NCI-H1105 (cell line): ENCODE data around the gene CERS6.
"Not testable (repeated sequence)": the region's sequence is repeated elsewhere in the genome, so short reads cannot be mapped to it uniquely, and the experiment has no call there.

Experiments
- DNase-seq: peaks from one replicate; lab custom pipeline; 2025; lab: John Stamatoyannopoulos, UW

Gene CERS6

GRCh38 chr2:168731616-168732015, 275.5 kb downstream of the CERS6 start:
- DNase-seq, result no peak

DNA sequence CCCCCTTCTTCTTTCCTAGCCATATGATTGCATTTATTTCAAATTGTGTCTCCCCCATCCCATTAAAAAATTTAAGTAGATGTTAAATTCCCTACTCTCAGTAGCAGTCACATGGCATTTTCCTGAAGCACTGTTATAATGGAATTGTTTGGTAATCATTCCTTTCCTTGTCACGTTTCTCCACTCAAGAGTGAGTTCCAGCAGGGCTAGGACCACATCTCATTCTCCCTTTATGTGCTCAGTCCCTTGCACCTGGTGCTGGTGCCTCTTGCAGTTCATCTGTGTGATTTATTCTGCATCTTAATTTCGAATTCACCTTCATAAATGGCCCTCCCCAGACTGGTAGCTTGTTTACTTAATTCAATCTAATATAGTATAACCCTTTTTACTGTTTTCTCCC, 276.0 kb downstream of the CERS6 start:
- DNase-seq, result no peak

DNA sequence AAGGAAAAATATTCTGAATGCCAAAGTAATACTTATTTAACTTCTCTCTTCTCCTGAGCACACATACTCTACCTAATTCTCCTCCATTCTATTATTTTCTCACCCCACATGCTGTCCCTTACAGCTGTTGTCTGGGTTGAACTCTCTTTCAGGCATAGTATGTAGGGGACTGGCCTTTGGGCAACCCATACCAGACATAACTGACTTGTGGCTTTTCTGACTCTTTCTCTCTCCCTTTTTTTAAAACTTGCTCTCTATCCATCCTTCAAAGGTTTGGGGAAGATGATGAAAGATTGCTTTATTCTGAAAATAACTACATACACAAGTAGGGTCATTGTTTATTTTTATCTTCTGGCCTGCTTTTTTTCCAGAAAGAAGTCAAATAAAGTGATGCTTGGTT, 276.4 kb downstream of the CERS6 start:
- DNase-seq, result no peak

- DNase-seq, result no peak
Measured at GRCh38 chr2:168734199-168734760, 278.2 kb downstream of the CERS6 start.

DNA sequence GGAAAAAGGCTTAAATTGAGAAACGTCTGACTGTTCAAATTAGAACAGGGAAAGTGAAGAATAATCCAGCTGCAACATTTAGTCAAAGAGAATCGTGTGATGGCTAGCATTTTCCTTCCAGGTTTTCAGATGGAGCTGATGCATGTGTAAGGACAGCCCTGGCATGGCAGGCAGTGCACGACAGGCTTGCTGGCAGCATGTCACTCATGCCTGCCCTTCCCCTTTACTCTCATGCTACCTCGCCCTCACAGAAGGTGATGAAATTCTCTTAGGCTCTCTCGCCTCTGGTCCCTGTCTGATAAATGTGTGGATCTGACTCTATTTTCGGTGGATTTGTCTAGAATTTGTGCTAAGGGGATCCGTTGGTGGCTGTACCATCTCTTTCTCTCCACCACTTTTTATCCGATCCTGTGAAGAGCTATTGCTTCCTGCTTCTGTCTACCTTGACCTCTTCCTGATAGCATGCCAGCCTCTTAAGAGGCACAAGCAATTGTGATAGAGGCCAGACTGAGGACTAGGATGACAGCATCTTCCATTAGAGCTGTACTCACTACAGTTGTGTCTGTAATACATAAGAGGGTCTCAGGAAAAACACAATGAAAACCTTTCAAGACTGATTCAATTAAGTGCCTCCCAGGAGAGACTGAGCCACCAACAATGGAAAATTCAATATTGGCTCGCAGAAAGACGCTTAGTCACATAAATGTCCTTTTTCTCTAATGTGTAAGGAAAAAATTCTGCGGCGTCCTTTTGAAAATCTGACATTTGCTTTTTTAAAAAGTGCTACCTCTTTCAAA, 280.8 kb downstream of the CERS6 start:
- no peak for DNase-seq

- no peak for DNase-seq
Measured at GRCh38 chr2:168738062-168738461, 282.0 kb downstream of the CERS6 start.

GRCh38 chr2:168740360-168740759, 284.3 kb downstream of the CERS6 start:
- no peak for DNase-seq

GRCh38 chr2:168740788-168741187, 284.7 kb downstream of the CERS6 start:
- DNase-seq, result no peak

DNA sequence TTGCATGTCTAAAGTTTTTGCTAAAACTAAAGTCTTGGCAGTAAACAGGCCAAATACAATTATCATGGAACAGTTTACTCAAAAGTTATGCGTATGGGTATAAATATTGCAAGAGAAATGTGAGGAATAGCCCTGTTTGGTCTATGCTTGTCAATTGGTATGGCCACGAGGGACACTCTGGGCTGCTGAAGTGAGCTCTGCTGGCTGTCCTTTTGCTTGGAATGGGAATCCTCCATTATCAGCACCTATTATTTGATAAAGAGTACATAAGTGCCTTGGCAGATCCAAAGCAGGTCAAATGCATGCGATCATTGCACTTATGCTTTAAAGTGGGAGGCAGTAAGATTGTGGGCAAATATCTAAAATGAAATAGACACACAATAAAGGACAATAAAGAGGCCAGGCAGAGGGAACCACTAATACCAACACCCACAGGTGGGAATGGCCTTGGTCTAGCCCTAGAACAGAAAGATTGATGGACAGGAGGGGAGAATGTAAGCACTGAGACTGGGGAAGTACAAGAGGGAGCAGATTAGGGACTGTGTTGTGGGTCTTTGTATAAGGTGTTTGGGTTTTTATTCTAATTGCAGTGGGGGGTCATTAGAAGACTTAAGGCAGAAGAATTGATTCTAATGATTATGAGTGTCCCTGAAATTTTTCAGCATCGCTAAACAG, 286.3 kb downstream of the CERS6 start:
- DNase-seq, result no peak

DNA sequence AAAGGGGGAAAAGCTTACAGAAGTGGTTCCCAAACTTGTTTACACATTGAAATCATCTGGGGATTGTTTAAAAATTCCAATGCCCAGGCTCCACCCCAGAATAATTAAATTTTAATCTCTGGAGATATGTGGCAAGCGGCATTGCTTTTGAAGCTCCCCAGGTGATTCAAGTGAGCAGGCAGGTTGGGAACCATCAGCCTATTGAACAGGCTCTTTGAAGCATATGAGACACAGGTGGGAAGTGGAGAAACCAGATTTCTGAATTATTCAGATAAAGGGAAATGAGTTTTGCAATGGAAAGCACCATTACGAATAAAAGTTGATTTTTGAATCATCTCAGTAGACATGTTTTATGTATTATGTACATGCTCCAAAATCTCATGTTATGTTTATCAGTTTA, 288.8 kb downstream of the CERS6 start:
- no peak for DNase-seq

- DNase-seq, result no peak
Measured at GRCh38 chr2:168748461-168748860, 292.4 kb downstream of the CERS6 start.

DNA sequence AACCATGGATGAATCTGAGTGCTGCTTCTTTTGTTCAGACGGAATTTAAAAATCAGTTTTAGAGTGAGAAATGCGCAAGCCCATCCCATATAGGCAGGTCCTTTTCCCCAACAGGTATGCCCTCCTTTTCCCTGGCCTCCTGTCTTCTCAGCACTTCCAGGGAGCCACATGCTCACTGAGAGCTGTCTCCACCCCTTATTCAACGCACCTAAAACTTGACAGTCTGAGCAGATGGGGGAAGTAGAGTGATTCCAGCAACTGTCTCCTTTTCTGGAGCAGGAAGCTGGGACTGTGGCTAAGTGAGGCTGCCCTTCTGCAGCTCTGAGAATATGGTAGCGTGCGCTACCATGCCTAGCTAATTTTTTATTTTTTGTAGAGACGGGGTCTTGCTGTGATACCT, 293.2 kb downstream of the CERS6 start:
- DNase-seq, result no peak

- DNase-seq, result no peak
Measured at GRCh38 chr2:168751104-168751740, 295.1 kb downstream of the CERS6 start.

GRCh38 chr2:168752361-168752760, 296.3 kb downstream of the CERS6 start:
- DNase-seq, result no peak

DNA sequence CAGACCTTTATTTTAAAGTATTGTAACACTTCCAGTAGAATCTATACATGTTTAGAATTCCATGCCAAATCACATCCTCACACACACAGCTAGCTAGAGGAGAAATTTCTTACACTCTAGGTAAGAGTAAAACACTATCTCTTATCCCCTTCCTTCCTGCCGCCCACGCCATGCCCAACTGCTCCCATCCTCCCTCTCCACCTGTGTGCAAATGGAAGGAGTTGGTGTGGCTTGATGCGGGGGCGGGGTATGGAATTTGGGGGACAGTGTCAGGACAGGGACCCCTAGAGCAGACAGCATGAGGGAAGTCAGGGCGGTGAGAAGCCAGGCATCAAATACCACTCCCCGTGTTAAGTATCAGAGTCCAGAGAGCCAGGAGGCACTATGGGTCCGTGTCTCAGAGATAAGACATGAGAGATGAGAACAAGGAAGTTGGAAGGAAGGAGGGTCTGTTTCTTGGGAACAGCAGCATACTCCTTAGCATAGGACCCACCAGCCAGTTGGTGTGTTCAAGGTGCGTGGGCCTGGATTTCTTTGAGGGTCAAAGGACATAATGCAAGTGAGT, 297.8 kb downstream of the CERS6 start:
- DNase-seq, result no peak

- no peak for DNase-seq
Measured at GRCh38 chr2:168757223-168757622, 301.2 kb downstream of the CERS6 start.

DNA sequence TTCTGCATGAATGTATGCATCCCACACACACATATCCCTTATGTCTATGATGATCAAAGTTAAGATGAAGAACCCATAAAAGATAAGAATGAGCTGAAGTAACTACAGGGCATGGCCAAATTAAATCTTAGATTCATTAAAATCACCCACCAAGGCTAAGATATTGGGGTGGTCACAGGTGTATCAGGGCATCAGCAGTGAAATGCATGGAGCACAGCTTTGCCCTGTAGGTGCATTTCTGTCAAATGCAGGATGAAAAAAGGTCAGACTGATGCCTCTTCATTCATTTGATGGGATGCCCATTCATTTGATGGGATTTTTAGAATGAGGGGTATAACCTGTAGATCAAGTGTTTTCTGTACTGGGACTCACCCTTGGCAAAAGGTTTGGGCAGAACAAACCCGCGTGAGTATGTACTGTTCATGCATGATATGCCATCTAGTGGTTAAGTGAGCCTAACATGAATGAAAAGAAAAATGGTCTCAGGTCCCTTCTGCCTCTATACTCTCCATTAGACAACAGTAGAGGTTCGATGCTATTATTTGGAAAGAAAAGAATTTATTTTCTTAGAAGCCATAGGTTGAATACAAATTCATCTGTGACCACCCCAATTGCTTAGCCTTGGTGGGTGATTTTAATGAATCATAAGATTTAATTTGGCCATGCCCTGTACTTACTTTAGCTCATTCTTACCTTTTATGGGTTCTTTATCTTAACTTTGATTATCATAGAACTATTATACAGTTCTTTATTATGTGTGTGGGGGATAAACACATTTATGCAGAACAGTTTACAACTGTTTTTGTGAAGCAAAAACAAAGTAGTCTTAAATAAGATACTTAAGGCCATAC, 303.1 kb downstream of the CERS6 start:
- peak; percentile 9 for DNase-seq

DNA sequence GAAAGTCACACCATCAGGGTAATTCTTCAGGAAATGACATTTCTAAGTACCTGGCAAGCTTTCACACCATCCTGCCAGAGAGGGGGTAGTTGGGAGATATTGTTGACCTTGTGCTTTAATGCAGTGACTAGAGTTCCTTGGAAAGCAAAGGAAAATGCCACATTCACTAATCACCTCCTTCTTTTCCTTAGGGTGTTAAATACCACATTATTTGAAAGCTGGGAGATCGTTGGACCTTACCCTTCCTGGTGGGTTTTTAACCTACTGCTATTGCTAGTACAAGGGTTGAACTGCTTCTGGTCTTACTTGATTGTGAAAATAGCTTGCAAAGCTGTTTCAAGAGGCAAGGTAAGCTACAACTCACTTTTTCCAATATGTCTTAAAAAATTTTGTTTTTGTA, 309.3 kb downstream of the CERS6 start:
- no peak for DNase-seq

GRCh38 chr2:168766600-168766999, 310.5 kb downstream of the CERS6 start:
- no peak for DNase-seq

GRCh38 chr2:168767258-168767657, 311.2 kb downstream of the CERS6 start:
- DNase-seq, result no peak

DNA sequence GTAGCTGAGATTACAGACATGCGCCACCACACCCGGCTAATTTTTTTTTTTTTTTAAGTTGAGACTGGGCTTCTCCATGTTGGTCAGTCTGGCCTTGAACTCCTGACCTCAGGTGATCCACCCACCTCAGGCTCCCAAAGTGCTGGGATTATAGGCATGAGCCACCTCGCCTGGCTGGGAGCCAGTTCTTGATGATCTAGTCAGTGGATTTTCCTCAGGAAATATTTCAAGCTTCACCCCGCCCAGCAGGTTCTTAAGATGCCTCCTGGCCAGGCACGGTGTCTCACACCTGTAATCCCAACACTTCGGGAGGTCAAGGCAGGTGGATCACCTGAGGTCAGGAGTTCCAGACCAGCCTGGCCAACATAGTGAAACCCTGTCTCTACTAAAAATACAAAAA, 312.3 kb downstream of the CERS6 start:
- not testable (repeated sequence) for DNase-seq

- no peak for DNase-seq
Measured at GRCh38 chr2:168770796-168771195, 314.7 kb downstream of the CERS6 start.
